K562 (cell line): Measurements from ENCODE around the gene PRKG1. TPM values are rescaled to one million over a fixed set of nuclear protein-coding genes. Genes with fewer than 3 reads are reported as not detected.

Source experiments
- ATAC-seq: fragments of 200-7000 bp; cut with Tn5 transposase; 3 replicates; pipeline ENCODE4 v1.9.1; 2020; ENCODE audit warnings: moderate library complexity
- BruUV-seq: library from RNA; stranded (reverse); fragments of 400-500 nt; replicated peaks from 2 replicates; lab custom pipeline; 2021; lab: Mats Ljungman, UMichigan
- CTCF ChIA-PET: fragments of 300-600 bp; formaldehyde crosslinking; extraction: SDS; loops from one replicate; lab custom pipeline; 2021; ENCODE audit warnings: low intra/inter-chr PET ratio; lab: Yijun Ruan, JAX
- POLR2A ChIA-PET: fragments of 300-600, 350-650 bp; sonication (Branson Sonifier 250); formaldehyde crosslinking; extraction: SDS; loops from one replicate; lab custom pipeline; 2021; ENCODE audit warnings: antibody characterized with exemption, inconsistent platforms; lab: Yijun Ruan, JAX
- DNase-seq, 4 experiments: peaks; one replicate each; pipeline versions ENCODE4 v3.0.0 to v3.0.0-alpha.2; 2011 to 2018; ENCODE audit warnings: low spot score in 3 of 4, mixed read lengths in 3 of 4; ENCODE audit errors: extremely low read depth in 1 of 4
- FAIRE-seq: peaks from 2 replicates; lab custom pipeline; 2011; peaks lifted over from hg19 to GRCh38; lab: Jason Lieb, UNC
- H2AFZ ChIP-seq: 2 replicates; pipeline ENCODE4 v1.6.0; 2011; ENCODE audit warnings: low read depth, low read length, control low read depth, inconsistent platforms
- H3K27ac ChIP-seq: fragments of 200-600 bp; 3 replicates; pipeline ENCODE4 v1.8.0; 2011; ENCODE audit warnings: low read depth, mild to moderate bottlenecking, control low read depth, inconsistent platforms, low read length, moderate library complexity, mixed read lengths; ENCODE audit errors: extremely low read depth
- H3K27me3 ChIP-seq, 2 experiments: fragments of 300-600 bp in 1 of 2; 2 replicates in 1 of 2; 3 replicates in 1 of 2; pipeline versions ENCODE4 v1.6.0 to v1.8.0; 2011; ENCODE audit warnings: inconsistent platforms in 2 of 2, low read length in 2 of 2, mild to moderate bottlenecking in 1 of 2, mixed read lengths in 1 of 2, moderate library complexity in 1 of 2; ENCODE audit not compliant: control insufficient read depth in 2 of 2, insufficient read depth in 2 of 2
- H3K36me3 ChIP-seq: fragments of 300-600 bp; 3 replicates; pipeline ENCODE4 v1.8.0; 2011; ENCODE audit warnings: mild to moderate bottlenecking, low read length, inconsistent platforms; ENCODE audit not compliant: control insufficient read depth, insufficient read depth
- H3K4me1 ChIP-seq, 2 experiments: fragments of 200-600 bp in 1 of 2; replicated peaks in 1 of 2; 2 replicates in 1 of 2; 3 replicates in 1 of 2; pipeline versions ENCODE4 v1.5.1 to v1.8.0; 2011; ENCODE audit warnings: inconsistent platforms in 2 of 2, low read length in 2 of 2, mild to moderate bottlenecking in 1 of 2, mixed read lengths in 1 of 2, moderate library complexity in 1 of 2; ENCODE audit not compliant: control insufficient read depth in 2 of 2, insufficient read depth in 2 of 2
- H3K4me2 ChIP-seq: 2 replicates; pipeline ENCODE4 v1.6.1; 2011; ENCODE audit warnings: low read length, control low read depth, inconsistent platforms, mixed read lengths; ENCODE audit not compliant: insufficient read depth
- H3K4me3 ChIP-seq: fragments of 200-600 bp; sonication (generic), shearing (Covaris generic); 2 replicates; pipeline ENCODE4 v1.5.1; 2016; ENCODE audit warnings: control low read depth, inconsistent platforms
- H3K79me2 ChIP-seq: fragments of 200-600 bp; 3 replicates; pipeline ENCODE4 v1.8.0; 2011; ENCODE audit warnings: low read length, inconsistent platforms; ENCODE audit not compliant: control insufficient read depth, insufficient read depth
- H3K9ac ChIP-seq, 2 experiments: 2 replicates each; pipeline versions ENCODE4 v1.6.0 to v1.6.1; 2011; ENCODE audit warnings: low read depth in 2 of 2, low read length in 2 of 2, control low read depth in 1 of 2, inconsistent platforms in 1 of 2, mild to moderate bottlenecking in 1 of 2, mixed read lengths in 1 of 2; ENCODE audit not compliant: insufficient read depth in 1 of 2
- H3K9me1 ChIP-seq: one replicate; pipeline ENCODE4 v1.6.0; 2011; ENCODE audit warnings: inconsistent platforms, mild to moderate bottlenecking, low read length, moderate library complexity; ENCODE audit not compliant: control insufficient read depth, insufficient read depth
- H3K9me3 ChIP-seq: replicated peaks from 2 replicates; pipeline ENCODE4 v1.5.1; 2011; ENCODE audit warnings: low read depth, low read length, inconsistent platforms; ENCODE audit not compliant: control insufficient read depth, insufficient read depth
- H4K20me1 ChIP-seq: replicated peaks from 2 replicates; pipeline ENCODE4 v1.6.1; 2011; ENCODE audit warnings: low read length, inconsistent platforms, mixed read lengths; ENCODE audit not compliant: control insufficient read depth, insufficient read depth
- BDP1 ChIP-seq: IDR thresholded peaks from 3 replicates; pipeline ENCODE4 v1.6.1; 2011; ENCODE audit not compliant: insufficient read length, insufficient read depth
- CAMTA2 ChIP-seq: fragments of 250-450 bp; sonication (Bioruptor Pico); conservative IDR thresholded peaks from 2 replicates; pipeline ENCODE4 v1.5.1; 2022
- COPS2 ChIP-seq: fragments of 450-650 bp; conservative IDR thresholded peaks from 2 replicates; pipeline ENCODE4 v1.6.1; 2016; ENCODE audit warnings: mild to moderate bottlenecking, moderate library complexity
- FUS ChIP-seq: fragments of 200-400 bp; formaldehyde crosslinking; optimal IDR thresholded peaks from 2 replicates; pipeline ENCODE3; 2017; ENCODE audit warnings: low read depth, low read length
- HDAC2 ChIP-seq: fragments of 450-650 bp; IDR thresholded peaks from 2 replicates; pipeline ENCODE4 v1.6.1; 2016; ENCODE audit warnings: mild to moderate bottlenecking
- HINFP ChIP-seq: fragments of 450-650 bp; conservative IDR thresholded peaks from 2 replicates; pipeline ENCODE4 v1.6.1; 2016; ENCODE audit warnings: missing genetic modification characterization, low read depth, mild to moderate bottlenecking, control low read depth, missing compliant biosample characterization
- MIER1 ChIP-seq: fragments of 450-650 bp; IDR thresholded peaks from 2 replicates; pipeline ENCODE4 v1.6.1; 2016; ENCODE audit warnings: antibody characterized with exemption, mild to moderate bottlenecking, low read depth
- MTA3 ChIP-seq: fragments of 450-650 bp; formaldehyde crosslinking; IDR thresholded peaks from 2 replicates; pipeline ENCODE4 v1.6.1; 2017; ENCODE audit warnings: mild to moderate bottlenecking, borderline replicate concordance
- MXD1 ChIP-seq: fragments of 250-450 bp; sonication (Bioruptor Pico); IDR thresholded peaks from 2 replicates; pipeline ENCODE4 v1.8.0; 2021; ENCODE audit warnings: borderline replicate concordance, mild to moderate bottlenecking, moderate library complexity; ENCODE audit not compliant: poor library complexity, severe bottlenecking
- NONO ChIP-seq, 2 experiments: fragments of 200-400 bp in 1 of 2; fragments of 450-650 bp in 1 of 2; formaldehyde crosslinking in 1 of 2; IDR thresholded peaks; 2 replicates each; pipeline ENCODE4 v1.6.1; 2017; ENCODE audit warnings: low read depth in 2 of 2, mild to moderate bottlenecking in 2 of 2, moderate library complexity in 2 of 2, low read length in 1 of 2
- PHB ChIP-seq: fragments of 250-450 bp; sonication (Bioruptor Pico); IDR thresholded peaks from 2 replicates; pipeline ENCODE4 v1.5.0; 2021
- RAD21 ChIP-seq, 2 experiments: fragments of 250-450 bp in 1 of 2; fragments of 450-650 bp in 1 of 2; sonication (Bioruptor Pico) in 1 of 2; formaldehyde crosslinking in 1 of 2; IDR thresholded peaks in 1 of 2; conservative IDR thresholded peaks in 1 of 2; 2 replicates each; pipeline versions ENCODE4 v1.4.0 to v1.8.0; 2020 to 2022; ENCODE audit warnings: mild to moderate bottlenecking in 2 of 2, moderate library complexity in 1 of 2
- THRB ChIP-seq: fragments of 450-650 bp; formaldehyde crosslinking; conservative IDR thresholded peaks from 2 replicates; pipeline ENCODE4 v1.4.0; 2022; ENCODE audit warnings: mild to moderate bottlenecking, missing genetic modification characterization
- ZEB2 ChIP-seq: fragments of 450-650 bp; IDR thresholded peaks from 2 replicates; pipeline ENCODE4 v1.6.1; 2016
- ZNF830 ChIP-seq: fragments of 250-450 bp; sonication (Bioruptor Pico); IDR thresholded peaks from 2 replicates; pipeline ENCODE4 v1.5.0; 2021; ENCODE audit warnings: mild to moderate bottlenecking
- ZSCAN32 ChIP-seq: fragments of 450-650 bp; formaldehyde crosslinking; IDR thresholded peaks from 2 replicates; pipeline ENCODE4 v1.4.0; 2020; ENCODE audit warnings: mild to moderate bottlenecking, moderate library complexity
- WGBS: fragments of 100-300 bp; shearing (Covaris generic); methylation state at CpG from one replicate; pipeline ENCODE4 v1.1.6; 2016; ENCODE audit warnings: low coverage, mixed read lengths; ENCODE audit not compliant: insufficient coverage; ENCODE audit errors: missing lambda C conversion rate; 5-methylcytosine and 5-hydroxymethylcytosine counted together
- in situ Hi-C: fragments of 300-500 bp; cut with MboI; formaldehyde crosslinking; loops from 4 replicates; pipeline ENCODE4 v1.15.0; 2018; ENCODE audit warnings: inconsistent platforms, mixed read lengths
- intact Hi-C: fragments of 100-400 bp; cut with micrococcal nuclease; formaldehyde crosslinking; loops from 2 replicates; pipeline ENCODE4 v1.14.2; 2022
- polyA plus RNA-seq, 8 experiments: library from polyadenylated mRNA; depleted of rRNA in 4 of 8; stranded (reverse) in 5 of 8; unstranded in 3 of 8; fragments of >200 nt; fragmentation: Nextera tagmentation in 2 of 8; fragmentation: Illumina TruSeq in 1 of 8; extraction: Ambion mirVana in 2 of 8; extraction: Trizol in 1 of 8; gene quantifications; 2 replicates each; pipeline versions ENCODE4 v1.2.1 to v1.2.3, GENCODE V29; 2011 to 2014; ENCODE audit warnings: inconsistent platforms in 1 of 8, missing spikeins in 1 of 8
- total RNA-seq, 7 experiments: library from RNA; depleted of rRNA in 6 of 7; stranded (reverse); fragments of >200 nt in 6 of 7; fragmentation: Illumina TruSeq in 2 of 7; extraction: Trizol in 2 of 7; gene quantifications; 2 replicates each; pipeline versions ENCODE4 v1.2.1 to v1.2.3, GENCODE V29; 2011 to 2021; ENCODE audit warnings: low replicate concordance in 1 of 7

Gene PRKG1
- total and polyA plus RNA-seq, 9 of the 15 experiments (the other 6 are each of a cell fraction or from before 2014, with no cell fraction given), result 0.22 TPM; not detected in 8

GRCh38 chr10:51544933-51545332 is 470.6 kb downstream of the PRKG1 start:
- FAIRE-seq, result no peak

More at GRCh38 chr10:51544933-51545332, 470.6 kb downstream of the PRKG1 start:
- Histone ChIP-seq H3K27ac (no peak overlapping the region), H3K79me2 (no peaks in the 10 kb centered on the region), H3K4me1 (no peaks in the 10 kb centered on the region), H3K9me3 (no peaks in the 10 kb centered on the region; the same call in 1 of the 2 replicates), H3K4me3 (no peak overlapping the region), H4K20me1 (no peaks in the 10 kb centered on the region), H3K4me2 (no peak overlapping the region), H3K9ac (no peak overlapping the region), H2AFZ (no peak overlapping the region), H3K9me1 (no peaks in the 10 kb centered on the region), H3K27me3 (no peaks in the 10 kb centered on the region), H3K36me3 (no peaks in the 10 kb centered on the region)
- in situ Hi-C loops (no loop called here), intact Hi-C loops (no loop called here)
- ATAC-seq (no peak), DNase-seq (no peak)
- no peak for TF ChIP-seq CAMTA2
- TF ChIP-seq MXD1 (CRISPR knock-in tag), result no peak
- no peak for TF ChIP-seq MIER1
- no peak for TF ChIP-seq BDP1
- TF ChIP-seq ZEB2, result no peak
- TF ChIP-seq FUS, result no peak
- TF ChIP-seq HDAC2, result no peak
- TF ChIP-seq MTA3, result no peak
- no peak for TF ChIP-seq NONO (IDR thresholded peaks at IDR 0.05; ENCODE audit: low read depth in 2 of 2, low read length in 1 of 2)
- TF ChIP-seq ZNF830 (CRISPR knock-in tag), result no peak
- no peak for TF ChIP-seq THRB (CRISPR knock-in tag)
- no peak for TF ChIP-seq HINFP (tag)
- TF ChIP-seq PHB (CRISPR knock-in tag), result no peak
- TF ChIP-seq RAD21 (CRISPR knock-in tag; conservative IDR thresholded peaks at IDR 0.05 in 1 of 2, IDR thresholded peaks at IDR 0.05 in 1 of 2), result no peak
- TF ChIP-seq ZSCAN32 (CRISPR knock-in tag), result no peak
- TF ChIP-seq COPS2, result no peak
- BruUV-seq, result no TSS peak
- CTCF ChIA-PET, result no interaction called here
- WGBS, result 0% methylated on average over 1 of the region's 1 CpG
- POLR2A ChIA-PET, result no interaction called here
